Peyer's patch (tissue), 4 donors: Measurements from ENCODE around the gene MRLN. TPM values are rescaled to one million over a fixed set of nuclear protein-coding genes. Genes with fewer than 3 reads are reported as not detected.
"Not testable (repeated sequence)": the region's sequence is repeated elsewhere in the genome, so short reads cannot be mapped to it uniquely, and the experiment has no call there.

Experiments
- DNase-seq, 3 donors: peaks; one replicate each; pipeline ENCODE4 v3.0.0-alpha.2; 2017 to 2019
- H3K27ac ChIP-seq, 4 donors: fragments of 200-600 bp; sonication (generic); one replicate each; pipeline ENCODE4 v1.5.1; 2016 to 2019
- H3K27me3 ChIP-seq, 2 donors: fragments of 200-600 bp; sonication (generic); one replicate each; pipeline ENCODE4 v1.5.1; 2019
- H3K36me3 ChIP-seq, 3 donors: fragments of 200-600 bp; sonication (generic); one replicate each; pipeline ENCODE4 v1.5.1; 2016 to 2019
- H3K4me1 ChIP-seq, 4 donors: fragments of 200-600 bp; sonication (generic); one replicate each; pipeline ENCODE4 v1.5.1; 2016 to 2019
- H3K4me3 ChIP-seq, 4 donors: fragments of 200-600 bp; sonication (generic); 1 replicate in 3 of 4; 2 replicates in 1 of 4; pipeline ENCODE4 v1.5.1; 2016 to 2019; ENCODE audit warnings: mild to moderate bottlenecking in 1 of 4
- H3K9me3 ChIP-seq, 4 donors: fragments of 200-600 bp; sonication (generic); one replicate each; pipeline ENCODE4 v1.5.1; 2016 to 2019; ENCODE audit warnings: mild to moderate bottlenecking in 1 of 4
- POLR2A ChIP-seq, 2 donors: fragments of 450-650 bp; IDR thresholded peaks; one replicate each; pipeline ENCODE4 v1.5.1; 2017; ENCODE audit warnings: antibody characterized with exemption in 2 of 2, mild to moderate bottlenecking in 2 of 2, moderate library complexity in 2 of 2
- total RNA-seq, 4 donors: library from RNA; depleted of rRNA; stranded (reverse); fragments of >200 nt; gene quantifications; one replicate each; pipeline ENCODE4 v1.1.0, GENCODE V29; 2016
- TF ChIP-seq, protein P1 (sequence below), 6 experiments: fragments of 450-650 bp in 4 of 6; fragments of 200-600 bp in 2 of 6; sonication (generic) in 1 of 6; IDR thresholded peaks; one replicate each; pipeline ENCODE4 v1.5.1; 2017 to 2019; ENCODE audit warnings: antibody characterized with exemption in 6 of 6, mild to moderate bottlenecking in 3 of 6, moderate library complexity in 1 of 6

MRLN gene
- total RNA-seq, 4 donors from 2014 or later, result not detected

DNA sequence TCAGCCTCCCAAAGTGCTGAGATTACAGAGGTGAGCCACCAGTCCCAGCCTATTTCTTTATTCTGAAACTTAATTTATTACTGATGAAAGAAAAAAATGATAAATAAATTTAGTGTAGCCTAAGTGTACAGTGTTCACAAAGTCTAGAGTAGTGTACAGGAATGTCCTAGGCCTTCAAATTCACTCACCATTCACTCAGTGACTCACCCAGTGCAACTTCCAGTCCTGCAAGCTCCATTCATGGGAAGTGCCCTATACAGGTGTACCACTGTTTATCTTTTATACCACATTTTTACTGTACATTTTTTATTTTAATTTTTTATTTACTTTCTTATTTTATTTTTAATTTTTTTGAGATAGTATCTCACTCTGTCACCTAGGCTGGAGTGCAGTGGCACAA lies 12.2 kb downstream of the MRLN start:
- Histone ChIP-seq H3K27me3 (no peaks in the 10 kb centered on the region), H3K4me3 (no peak overlapping the region), H3K27ac (no peak overlapping the region), H3K4me1 (no peaks in the 10 kb centered on the region), H3K9me3 (no peaks in the 10 kb centered on the region), H3K36me3 (no peaks in the 10 kb centered on the region)
- no peak for DNase-seq
- no peak for TF ChIP-seq POLR2A (IDR thresholded peaks at IDR 0.05)
- TF ChIP-seq, protein P1, sequence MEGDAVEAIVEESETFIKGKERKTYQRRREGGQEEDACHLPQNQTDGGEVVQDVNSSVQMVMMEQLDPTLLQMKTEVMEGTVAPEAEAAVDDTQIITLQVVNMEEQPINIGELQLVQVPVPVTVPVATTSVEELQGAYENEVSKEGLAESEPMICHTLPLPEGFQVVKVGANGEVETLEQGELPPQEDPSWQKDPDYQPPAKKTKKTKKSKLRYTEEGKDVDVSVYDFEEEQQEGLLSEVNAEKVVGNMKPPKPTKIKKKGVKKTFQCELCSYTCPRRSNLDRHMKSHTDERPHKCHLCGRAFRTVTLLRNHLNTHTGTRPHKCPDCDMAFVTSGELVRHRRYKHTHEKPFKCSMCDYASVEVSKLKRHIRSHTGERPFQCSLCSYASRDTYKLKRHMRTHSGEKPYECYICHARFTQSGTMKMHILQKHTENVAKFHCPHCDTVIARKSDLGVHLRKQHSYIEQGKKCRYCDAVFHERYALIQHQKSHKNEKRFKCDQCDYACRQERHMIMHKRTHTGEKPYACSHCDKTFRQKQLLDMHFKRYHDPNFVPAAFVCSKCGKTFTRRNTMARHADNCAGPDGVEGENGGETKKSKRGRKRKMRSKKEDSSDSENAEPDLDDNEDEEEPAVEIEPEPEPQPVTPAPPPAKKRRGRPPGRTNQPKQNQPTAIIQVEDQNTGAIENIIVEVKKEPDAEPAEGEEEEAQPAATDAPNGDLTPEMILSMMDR (IDR thresholded peaks at IDR 0.05), result no peak

DNA sequence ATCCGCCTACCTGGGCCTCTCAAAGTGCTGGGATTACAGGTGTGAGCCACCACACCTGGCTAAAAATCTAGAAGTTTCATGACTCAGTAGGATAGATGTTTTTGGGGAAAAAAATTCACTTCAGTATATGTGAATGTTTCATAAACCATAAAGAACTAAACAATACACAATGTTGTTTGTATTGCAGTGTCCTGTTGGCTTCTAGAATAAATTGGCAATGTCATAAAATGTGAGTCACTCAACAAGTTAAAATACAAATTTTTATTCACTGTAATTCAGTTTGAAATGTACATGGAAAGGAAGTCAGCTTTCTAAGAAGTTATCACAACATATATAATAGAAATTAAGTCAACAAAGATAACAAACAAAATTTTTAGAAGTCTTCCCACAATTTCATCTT lies 16.5 kb downstream of the MRLN start:
- no peak for TF ChIP-seq POLR2A (IDR thresholded peaks at IDR 0.05)
- TF ChIP-seq, protein P1 (IDR thresholded peaks at IDR 0.05), result no peak

DNA sequence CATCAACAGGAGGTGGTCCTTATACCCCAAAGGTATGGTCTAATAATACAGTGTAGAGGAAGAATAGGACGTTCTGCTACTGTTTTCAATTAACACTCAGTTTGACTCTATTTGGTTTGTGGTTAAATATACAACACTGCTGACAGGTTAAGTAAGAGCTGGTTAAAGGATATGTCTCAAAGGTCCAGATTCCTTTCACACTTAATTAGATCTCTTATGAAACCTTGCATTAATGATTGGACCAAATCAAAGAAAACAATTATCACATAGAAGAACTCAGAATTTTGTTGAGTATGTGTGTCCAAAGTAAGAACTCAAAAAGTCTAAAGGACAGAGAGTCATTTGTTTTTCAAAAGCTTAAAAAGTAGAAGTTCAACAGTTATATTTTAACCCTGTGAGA lies 18.0 kb downstream of the MRLN start:
- Histone ChIP-seq H3K27ac (no peak overlapping the region), H3K36me3 (no peaks in the 10 kb centered on the region), H3K9me3 (no peaks in the 10 kb centered on the region), H3K27me3 (no peaks in the 10 kb centered on the region), H3K4me1 (no peaks in the 10 kb centered on the region), H3K4me3 (no peak overlapping the region)
- TF ChIP-seq, protein P1 (IDR thresholded peaks at IDR 0.05), result no peak
- TF ChIP-seq POLR2A (IDR thresholded peaks at IDR 0.05), result no peak
- DNase-seq, result no peak

More for the DNA sequence above, 16.5 kb downstream of the MRLN start:
- no peak overlapping the region for H3K27ac ChIP-seq
- no peak overlapping the region for H3K4me3 ChIP-seq
- H3K9me3 ChIP-seq, result no peaks in the 10 kb centered on the region
- no peaks in the 10 kb centered on the region for H3K4me1 ChIP-seq
- DNase-seq, result no peak
- H3K36me3 ChIP-seq, result no peaks in the 10 kb centered on the region
- no peaks in the 10 kb centered on the region for H3K27me3 ChIP-seq

DNA sequence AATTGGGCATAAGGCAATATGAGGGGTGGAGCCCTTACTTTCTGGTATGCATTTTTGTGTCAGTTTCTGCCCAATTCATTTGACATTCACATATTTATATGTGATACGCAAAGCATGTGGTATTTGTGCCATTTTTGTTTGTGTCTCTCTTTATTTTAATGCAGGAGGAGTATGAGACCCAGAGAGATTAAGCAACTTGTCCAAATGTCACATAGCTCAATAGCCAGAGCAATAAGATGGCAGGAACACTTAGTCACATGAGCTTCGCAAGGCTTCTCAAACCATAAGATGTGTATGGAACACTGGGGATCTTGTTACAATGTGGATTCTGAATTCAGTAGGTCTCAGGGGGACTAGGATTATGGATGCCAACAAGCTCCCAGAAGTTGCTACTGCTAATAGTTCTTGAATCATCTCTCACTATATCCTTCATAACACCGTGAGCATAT lies 19.2 kb downstream of the MRLN start:
- no peak for DNase-seq
- no peaks in the 10 kb centered on the region for H3K27me3 ChIP-seq
- H3K27ac ChIP-seq, result no peak overlapping the region
- no peaks in the 10 kb centered on the region for H3K36me3 ChIP-seq
- H3K9me3 ChIP-seq, result no peaks in the 10 kb centered on the region
- no peak for TF ChIP-seq POLR2A (IDR thresholded peaks at IDR 0.05)
- TF ChIP-seq, protein P1 (IDR thresholded peaks at IDR 0.05), result no peak
- no peaks in the 10 kb centered on the region for H3K4me1 ChIP-seq
- no peak overlapping the region for H3K4me3 ChIP-seq

DNA sequence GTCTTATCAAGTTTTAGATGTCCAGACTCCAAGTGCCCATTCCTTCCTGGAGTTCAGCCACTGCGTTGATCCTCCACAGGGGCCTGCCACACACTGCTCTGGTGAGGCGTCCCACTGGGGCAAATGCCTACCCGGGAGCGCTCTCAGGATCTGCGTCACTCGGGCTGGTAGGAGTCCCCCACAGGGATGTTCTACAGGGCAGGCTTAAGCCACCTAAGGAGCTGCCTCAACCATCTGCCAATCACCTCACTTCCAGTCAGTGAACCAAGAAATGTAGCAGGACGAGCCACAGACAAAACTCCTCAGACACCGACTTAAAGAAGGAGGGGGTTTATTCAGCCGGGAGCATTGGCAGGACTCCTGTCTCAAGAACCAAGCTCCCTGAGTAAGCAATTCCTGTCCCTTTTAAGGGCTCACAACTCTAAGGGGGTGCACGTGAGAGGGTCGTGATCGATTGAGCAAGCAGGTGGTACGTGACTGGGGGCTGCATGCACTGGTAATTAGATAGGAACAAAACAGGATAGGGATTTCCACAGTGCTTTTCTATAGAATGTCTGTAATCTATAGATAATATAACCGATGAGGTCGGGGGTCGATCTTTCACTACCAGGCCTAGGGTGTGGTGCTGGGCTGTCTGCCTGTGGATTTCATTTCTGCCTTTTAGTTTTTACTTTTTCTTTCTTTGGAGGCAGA lies 19.8 kb downstream of the MRLN start:
- not testable (repeated sequence) for H3K9me3 ChIP-seq, H3K4me1 ChIP-seq, H3K27ac ChIP-seq, H3K27me3 ChIP-seq, H3K4me3 ChIP-seq, H3K36me3 ChIP-seq, DNase-seq

DNA sequence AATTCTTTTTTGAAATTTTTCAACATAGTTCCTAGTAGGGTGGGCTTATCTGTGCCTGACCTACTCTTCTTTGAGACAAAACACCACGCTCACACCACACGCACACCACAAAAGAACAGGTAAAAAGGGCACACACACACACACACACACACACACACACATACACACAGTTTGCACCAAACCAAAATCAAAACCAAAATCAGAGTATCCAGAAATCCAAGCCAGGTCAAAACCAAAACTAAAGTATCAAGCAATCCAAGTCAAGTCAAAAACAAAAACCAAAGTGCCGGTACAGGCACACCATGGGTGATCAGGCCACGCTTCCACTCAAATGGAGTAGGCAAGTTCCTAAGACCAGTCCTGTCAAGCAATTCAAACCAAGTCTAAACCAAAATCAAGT lies 20.4 kb downstream of the MRLN start:
- H3K4me3 ChIP-seq, H3K9me3 ChIP-seq, DNase-seq, H3K27me3 ChIP-seq, H3K4me1 ChIP-seq, H3K36me3 ChIP-seq, H3K27ac ChIP-seq: not testable (repeated sequence)

DNA sequence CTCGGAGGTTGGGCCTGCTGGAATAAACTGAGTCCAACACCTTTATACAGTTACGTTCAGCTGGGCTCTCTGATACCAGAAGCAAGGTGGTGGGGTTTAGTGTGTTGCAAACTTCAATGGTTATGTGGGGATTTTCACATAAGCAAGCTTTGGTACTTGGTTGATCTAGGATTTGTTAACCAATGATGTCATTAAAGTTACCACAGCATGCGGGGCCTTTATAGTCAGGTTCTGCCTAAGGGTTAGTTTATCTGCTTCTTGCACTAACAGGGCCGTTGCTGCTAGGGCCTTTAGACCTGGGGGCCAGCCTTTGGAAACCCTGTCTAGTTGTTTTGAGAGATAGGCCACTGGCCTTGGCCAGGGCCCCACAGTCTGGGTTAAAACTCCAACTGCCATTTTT lies 24.1 kb downstream of the MRLN start:
- H3K4me1 ChIP-seq, H3K27me3 ChIP-seq, H3K27ac ChIP-seq, H3K36me3 ChIP-seq, H3K4me3 ChIP-seq, H3K9me3 ChIP-seq, DNase-seq: not testable (repeated sequence)
